Right kidney (tissue), 1 donor: ENCODE measurements around the gene PABPN1L.

ENCODE experiments used
- DNase-seq: peaks from one replicate; pipeline ENCODE4 v3.0.0-alpha.2; 2016

PABPN1L gene

DNA sequence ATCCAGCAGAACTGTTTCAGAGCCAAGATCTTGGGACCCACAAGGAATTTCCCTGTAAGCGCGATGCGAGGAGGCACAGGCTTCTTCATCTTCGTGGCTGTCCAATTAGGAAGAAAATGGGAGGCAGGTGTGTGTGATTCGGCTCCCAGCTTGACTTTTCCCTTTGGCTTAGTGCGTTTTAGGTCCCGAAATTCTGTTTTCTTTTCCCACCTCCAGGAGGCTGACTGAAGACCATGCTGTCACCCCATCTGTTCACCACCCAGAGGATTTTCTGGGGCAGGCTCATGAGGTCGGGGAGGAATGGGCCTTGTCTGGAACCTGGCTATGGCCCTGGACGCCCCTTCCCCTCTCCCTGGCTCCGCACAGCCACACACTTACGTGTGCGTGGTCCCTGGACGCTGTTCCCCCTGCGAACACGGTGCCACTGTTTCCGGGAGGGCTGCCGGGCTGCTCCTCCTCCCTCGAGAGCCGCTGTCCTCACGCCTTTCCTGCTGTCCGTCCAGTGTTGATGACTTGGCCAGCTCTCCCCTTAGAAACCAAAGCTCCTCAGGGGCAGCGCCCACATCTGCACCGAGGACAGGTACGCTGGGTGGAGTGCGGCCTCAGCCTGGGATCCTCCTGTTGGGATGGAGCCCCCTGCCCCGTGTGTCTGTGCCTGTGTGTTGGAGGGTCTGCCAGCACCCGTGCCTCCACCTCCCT, 2.7 kb upstream of the PABPN1L start:
- no peak for DNase-seq

DNA sequence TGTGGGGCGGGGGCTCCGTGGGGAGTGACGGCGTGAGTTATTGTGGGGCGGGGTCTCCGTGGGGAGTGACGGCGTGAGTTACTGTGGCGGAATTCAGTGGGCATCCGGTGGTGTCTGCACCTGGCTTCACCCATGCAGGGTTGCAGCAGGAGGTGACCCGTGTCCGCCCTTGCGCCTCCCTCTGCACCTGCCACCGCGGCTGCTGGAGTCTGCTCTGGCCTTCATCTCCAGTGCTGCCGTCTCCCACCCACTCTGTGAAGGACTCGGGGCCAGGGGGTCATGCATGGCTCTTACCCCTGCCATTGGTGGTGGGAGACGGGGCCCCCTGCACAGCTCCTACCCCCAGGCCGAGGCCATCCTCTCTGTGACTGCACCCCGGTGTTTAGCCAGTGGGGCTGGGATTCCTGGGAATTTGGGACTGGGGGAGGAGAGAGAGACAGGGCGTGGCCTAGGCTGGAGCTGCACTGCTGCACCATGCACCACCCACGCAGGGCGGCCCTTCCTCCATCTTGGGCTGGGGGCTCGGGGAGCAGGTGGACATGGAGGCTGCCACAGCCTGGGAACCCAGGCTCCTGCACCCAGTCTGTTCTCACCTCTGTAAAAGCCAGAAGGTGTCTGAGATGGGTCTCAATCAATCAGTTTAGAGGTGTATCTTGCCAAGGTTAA, 1.3 kb upstream of the PABPN1L start:
- DNase-seq, result no peak

DNA sequence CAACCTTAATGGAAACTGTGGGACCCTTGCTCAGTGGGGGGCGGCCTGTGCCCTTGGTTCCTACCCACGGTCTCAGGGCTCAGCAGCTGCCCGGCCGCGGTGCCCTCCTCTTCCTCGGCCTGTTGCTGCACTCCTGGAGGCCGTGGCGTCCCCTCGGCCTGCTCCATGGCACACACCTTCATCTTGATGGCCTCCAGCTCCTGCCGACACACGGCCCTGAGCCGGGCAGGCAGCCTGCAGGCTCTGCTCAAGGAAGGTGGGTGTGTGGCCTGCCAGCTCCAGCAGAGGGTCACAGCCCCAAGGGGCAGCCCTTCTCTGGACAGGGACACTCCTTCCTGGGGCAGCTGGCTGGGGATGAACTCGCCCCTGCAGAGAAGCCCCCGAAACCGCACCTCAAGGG, 718 bp downstream of the PABPN1L start:
- no peak for DNase-seq

DNA sequence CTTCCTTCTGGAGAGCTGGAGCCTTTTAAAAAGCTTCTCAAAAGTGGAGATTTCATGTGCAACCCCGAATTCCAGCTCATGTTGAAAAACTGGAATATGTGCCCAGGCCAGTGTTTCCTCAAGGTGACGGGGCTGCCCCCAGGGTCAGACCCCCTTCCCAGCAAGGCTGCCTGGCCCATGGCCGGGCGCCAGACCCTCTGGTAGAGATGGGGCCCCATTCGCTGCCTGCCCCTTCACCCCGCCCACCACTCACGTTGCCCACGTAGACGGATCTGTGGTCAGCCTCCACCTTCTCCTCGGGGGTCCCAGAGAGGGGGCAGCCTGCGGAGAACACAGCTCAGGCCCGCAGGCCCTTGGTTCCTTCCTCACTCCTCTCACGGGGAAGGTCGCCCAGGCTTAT, 1.1 kb downstream of the PABPN1L start:
- no peak for DNase-seq

DNA sequence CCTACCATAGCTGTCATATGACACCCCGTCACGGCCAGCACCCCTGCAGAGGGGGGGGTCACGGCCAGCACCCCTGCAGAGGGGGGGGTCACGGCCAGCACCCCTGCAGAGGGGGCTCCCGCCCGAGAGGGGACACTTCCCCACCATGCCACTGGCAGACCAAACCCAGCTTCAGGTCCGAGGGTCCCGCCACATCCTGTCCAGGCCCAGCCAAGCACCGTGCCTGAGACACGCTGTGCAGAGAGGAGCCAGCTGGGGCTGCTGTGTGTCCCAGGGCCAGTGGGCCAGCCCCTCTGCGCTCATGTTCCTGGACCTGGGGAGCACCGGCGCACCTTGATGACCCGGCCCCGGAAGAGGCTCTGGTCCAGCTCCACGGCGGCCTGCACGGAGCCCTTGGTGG, 1.9 kb downstream of the PABPN1L start:
- DNase-seq, result no peak

DNA sequence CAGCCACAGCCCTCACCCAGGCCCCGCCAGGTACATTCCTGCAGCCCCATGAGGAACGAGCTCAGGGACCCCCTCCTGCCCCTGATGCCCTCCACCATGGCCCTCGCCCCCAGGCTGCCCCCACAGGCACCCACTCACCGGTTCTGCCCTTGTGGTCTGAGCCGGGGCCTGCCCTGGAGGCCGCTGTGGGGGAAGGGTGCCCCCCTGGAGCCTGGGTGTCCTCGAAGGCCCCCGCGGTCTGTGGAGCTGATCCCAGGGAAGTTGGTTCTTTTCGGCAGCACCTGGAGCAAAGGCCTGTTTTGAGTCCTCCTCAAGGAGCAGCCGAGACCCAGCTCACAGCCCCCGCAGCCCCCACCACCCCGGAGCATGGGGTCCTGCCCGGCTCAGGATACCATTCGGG, 2.4 kb downstream of the PABPN1L start:
- no peak for DNase-seq

DNA sequence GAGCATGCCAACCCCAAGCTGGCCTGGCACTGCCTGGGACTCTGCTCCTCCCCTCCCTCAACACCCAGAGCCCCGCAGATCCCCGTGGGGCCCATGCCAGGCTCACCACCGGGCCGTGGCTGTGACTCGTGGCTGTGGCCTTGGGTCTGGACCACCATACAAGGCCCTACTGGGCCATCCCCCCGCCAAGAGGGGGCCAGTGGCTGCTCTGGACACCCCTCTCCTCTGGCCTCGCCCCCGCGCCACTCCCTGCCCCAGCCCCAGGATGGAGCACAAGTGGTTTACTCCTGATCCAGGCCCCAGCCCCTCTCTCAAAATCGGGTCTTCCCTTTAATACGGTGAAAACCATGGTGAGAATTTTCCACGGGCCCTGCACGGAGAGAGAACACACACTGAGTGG, 3.0 kb downstream of the PABPN1L start:
- no peak for DNase-seq

DNA sequence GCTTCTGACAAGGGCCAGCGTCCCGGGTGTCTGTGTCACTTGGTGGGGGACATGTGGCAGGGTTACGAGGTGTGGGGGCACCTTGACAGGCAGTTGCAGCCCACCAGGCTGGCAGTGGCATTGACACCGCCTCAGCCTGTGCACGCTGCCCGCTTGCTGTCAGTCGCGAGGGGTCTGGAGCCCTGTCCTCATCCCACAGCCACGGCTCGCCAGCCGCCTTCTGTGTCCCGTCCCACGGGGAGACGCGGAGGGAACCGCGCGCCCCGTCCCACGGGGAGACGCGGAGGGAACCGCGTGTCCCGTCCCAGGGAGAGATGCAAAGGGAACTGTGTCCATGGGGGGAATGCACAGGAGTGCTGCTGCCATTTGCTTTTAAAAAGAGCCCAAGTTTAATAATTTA, 3.5 kb downstream of the PABPN1L start:
- DNase-seq, result no peak

DNA sequence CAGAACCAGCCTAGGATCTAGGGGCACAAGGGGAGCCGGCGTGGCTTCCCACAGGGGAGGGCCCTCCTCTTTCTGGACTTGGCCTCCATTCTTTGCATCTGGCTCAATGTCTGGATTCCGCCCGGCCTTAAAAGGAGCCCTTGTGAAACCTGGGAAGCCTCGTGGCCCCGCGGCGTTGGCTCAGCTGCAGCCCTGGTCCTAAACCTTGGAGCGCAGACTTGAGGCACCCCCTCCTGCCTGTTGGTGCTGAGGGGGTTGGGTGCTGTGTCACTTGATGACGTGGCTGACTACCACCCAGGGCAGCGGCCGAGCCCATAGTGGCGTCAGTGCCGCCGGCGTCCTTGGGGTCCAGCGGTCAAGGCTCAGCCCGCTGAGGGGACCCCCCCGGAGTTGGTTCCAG, 5.1 kb downstream of the PABPN1L start:
- no peak for DNase-seq

DNA sequence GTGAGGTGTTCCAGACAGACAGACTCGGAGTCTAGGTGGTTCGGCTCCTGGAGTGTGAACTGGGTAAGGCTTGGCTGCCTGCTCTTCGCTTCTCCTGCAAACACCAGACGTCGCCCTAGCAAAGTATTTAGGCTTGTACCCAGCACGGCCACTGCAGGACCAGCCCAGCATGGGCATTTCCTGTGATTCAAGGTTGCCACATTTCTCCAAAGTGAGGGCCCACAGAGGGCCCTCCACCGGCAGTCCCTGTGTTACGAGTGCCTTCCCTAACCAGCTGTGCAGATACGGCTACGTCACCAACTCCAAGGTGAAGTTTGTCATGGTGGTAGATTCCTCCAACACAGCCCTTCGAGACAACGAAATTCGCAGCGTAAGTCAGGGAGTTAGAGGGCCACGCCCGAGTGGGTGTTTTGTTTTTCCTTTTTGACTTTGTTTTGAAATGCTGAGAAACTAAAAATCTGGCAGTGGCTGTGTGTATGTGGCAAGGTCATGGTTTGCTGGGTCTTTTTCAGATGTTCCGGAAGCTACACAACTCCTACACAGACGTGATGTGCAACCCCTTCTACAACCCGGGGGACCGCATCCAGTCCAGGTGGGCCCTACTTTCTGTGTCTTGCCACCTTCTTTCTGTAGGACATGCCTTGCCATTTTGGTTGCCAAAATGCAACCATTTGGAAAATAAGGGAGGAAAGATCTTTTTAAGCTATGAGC, 6.9 kb downstream of the PABPN1L start:
- no peak for DNase-seq

DNA sequence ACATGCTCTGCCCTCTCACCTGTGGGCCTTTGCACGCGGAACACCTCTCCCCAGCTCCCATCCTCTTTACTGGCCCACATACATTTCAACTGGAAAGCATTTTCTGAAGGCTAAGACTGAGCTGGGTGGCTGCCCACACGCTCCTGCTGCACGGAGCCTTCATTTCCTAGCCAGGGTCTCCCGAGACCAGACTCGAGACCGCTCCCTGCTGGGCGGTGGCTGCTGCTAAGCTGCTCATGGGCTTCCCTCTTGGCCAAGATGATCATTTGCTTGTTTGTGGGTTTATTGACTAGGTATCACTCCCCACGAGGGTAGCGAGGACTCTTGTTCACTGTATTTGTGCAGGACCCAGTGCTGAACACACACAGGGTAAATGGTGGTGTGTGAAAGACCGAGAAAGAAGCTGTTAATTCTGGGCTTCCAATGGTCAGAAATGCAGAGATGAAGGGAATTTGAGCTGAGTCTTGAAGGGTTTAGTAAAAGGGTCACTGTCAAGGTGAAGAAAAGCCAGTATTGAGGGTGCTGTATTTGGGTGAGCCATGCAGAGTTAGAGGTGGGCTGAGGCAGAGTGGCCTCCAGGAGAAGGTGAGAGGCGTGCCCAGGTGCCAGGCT, 8.6 kb downstream of the PABPN1L start:
- DNase-seq, result no peak

DNA sequence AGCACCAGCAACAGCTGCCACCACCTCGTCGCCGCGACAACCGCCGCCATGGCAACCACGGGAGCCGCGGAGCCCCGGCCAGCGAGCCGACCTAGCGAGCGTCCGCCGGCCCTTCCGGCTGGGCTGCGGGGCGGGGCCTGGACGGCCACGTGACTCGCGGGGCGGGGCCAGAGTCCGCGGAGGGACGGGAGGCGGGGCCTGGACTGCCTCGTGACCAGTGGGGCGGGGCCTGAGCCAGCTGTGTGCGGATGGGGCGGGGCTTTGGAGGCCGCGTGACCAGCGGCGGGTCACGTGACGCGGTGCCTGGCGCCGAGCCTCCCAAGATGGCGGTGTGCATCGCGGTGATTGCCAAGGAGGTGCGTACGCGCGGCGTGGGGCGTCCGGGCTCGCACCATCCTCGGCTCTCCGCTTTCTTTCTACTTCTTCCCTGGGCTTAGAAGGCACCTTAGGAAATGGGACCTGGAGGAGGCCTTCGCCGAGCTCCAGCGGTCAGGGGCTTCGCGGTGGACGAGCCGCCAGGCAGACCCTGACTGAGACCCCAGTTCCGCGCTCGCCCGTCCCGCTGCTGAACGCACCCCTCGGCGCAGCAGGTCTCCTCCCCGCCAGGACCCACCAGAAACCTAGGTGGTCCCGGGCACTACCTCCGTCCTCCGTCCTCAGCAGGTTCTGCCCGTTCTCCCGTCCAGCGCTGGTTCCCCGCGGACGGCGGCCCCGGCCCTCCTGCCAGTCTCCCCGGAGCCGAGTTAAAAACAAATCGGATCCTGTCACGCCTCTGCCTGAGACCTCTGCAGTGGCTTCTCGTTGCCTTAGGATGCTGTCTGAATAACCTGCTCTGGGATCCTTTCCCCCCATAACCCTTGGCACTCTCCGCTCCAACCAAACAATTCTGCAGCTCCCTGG, 9.4 kb downstream of the PABPN1L start, which contains the start of the genes GALNS and TRAPPC2L:
TSS of gene GALNS (minus strand) at position 120 of the 900 bp plus-strand sequence. CDS start at position 50, 70 bp downstream.
TSS of gene TRAPPC2L (plus strand) at position 300 of the 900 bp plus-strand sequence. CDS start at position 324, 24 bp downstream.
- peak; percentile 96 for DNase-seq

DNA sequence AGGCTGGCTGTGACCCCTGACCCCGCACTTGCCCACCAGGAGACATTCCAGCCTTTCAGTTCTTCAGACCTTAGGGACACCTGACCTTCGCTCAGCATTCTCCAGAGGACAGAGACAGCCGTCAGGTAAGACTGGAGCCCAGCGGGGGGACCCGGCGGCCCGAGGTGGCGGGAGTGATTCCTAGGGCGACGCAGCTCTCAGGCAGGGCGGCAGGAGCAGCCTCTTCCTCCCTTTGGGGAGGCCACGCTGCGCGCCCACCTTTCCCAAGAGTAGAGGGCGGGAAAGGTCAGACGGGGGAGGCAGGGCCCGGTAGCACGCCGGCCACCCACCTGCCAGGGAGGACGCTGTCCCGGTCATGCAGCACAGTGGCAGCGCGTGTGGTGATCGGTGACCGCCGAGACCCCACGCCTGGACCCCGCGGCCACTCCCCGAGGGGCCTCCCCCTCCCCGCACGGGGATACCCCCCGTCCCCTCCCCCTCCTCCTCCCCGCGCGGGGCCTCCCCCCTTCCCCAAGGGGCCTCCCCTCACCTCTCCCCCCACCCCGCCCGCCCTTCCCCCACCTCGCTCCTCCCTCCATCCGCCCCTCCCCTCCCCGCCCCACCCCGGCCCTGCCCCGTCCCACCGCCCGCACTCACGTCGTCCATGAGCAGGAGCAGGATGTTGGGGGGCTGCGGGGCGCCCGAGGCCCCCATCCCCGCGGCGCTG, 10.2 kb downstream of the PABPN1L start:
- DNase-seq, result peak; percentile 45

DNA sequence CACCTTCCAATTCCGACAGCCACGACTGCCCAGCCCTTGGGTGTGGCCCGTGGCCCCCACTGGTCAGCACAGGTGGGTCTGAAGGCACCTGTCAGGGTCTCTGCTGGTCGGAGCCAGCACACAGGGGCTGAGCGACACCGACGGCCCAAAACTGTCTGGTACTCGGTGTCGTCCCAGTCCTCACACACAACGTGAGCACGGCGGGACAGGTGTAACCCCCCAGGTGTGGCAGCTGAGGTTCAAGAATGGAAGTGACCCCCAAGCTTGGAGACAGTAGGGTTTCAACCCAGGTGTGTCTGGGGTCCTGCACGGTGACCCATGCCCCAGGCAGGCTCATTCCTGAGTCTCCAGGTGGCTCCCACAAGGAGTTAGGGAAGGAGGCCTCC, 10.7 kb downstream of the PABPN1L start:
- DNase-seq, result no peak

DNA sequence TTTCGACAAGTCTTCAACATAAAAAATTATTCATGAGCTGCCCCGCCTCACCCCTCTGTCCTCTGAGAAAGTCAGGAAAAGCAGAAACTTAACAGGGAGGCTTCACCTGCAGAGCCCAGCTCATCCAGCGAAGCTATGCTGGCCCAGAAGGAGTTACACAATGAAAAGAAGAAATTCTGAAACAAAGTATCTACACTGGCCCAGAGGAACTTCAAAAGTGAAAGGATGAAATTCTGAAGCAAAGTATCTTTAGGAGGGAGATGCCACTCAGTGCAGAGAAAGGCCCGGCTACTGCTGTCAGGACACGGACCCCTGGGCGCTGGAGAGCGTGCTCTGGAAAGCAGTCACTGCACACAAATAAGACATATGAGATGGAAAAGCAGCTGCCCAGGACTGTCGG, 11.3 kb downstream of the PABPN1L start:
- no peak for DNase-seq

DNA sequence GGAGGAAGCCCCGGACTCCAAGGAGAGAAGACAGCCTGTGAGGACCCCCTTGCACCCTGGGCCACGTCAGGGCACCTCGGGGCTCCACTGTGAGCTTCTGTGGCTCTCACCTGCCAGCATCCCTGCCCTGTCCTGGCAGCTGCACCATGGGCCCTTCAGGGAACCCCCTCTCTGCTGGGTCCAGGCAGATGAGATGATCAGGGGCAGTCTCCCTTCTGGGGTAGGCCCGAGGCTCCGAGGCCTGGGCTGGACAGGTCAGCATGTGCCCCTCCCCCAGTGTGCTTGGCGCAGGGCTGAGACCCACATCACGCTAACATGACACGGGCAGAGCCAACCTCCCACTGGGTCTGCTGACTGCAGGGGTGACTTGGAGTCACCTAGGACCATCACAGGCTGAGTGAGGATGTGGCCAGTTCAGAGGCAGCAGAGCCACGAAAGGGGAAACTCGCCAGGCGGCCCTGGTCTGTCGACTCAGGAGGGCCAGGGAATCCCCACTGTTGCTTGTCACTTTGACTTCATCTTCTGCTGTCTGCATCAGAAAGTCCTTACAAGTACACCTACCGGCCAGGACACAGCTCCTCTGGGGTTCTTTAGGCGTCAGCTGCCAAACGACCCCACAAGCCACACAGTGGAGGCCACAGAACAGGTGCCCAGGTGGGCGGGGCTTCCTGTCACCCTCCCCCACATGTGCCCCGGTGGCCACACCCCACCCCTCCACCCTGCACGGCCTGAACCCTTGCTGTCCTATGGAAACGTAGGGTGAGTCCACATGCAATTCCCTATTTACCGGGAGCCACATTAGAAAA, 12.0 kb downstream of the PABPN1L start:
- DNase-seq, result no peak

DNA sequence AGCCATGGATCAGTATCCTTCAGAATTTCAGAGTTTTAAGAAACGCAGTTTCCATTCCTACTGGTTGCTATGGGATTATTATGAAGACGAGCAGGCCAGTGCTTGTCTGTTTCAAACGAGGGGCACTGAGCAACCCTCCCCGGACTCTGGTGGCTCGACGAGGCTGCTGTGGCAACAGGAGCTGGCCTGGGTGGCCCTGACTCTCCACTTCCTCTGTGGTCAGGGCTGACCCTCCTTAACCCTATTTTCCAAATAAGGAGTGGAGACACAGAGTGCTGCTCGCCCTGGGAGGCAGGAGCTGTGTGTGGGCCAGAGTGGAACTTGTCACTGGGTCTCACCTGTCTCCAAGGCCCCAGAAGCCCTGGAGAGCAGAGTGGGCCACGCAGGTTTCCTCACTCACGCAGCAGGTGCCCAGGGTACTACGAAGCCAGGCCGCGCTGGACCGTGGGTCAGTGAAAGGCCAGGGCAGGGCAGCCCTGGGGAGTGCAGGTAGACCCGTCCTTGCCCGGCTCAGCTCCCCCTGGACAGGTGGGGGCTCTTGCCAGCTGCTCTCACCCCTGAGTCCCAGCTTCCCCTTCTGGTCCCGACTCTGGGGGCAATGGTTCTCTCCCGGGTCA, 13.0 kb downstream of the PABPN1L start:
- no peak for DNase-seq

DNA sequence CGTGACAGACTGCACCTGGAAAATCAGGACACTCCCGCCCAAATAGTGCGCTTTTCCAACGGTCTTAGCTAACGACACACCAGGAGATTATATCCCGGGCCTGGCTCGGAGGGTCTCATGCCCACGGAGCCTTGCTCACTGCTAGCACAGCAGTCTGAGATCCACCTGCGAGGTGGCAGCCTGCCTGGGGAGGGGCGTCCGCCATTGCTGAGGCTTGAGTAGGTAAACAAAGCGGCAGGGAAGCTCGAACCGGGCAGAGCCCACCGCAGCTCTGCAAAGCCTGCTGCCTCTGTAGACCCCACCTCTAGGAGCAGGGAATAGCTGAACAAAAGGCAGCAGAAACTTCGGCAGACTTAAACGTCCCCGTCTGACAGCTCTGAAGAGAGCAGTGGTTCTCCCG, 14.8 kb downstream of the PABPN1L start:
- no peak for DNase-seq

DNA sequence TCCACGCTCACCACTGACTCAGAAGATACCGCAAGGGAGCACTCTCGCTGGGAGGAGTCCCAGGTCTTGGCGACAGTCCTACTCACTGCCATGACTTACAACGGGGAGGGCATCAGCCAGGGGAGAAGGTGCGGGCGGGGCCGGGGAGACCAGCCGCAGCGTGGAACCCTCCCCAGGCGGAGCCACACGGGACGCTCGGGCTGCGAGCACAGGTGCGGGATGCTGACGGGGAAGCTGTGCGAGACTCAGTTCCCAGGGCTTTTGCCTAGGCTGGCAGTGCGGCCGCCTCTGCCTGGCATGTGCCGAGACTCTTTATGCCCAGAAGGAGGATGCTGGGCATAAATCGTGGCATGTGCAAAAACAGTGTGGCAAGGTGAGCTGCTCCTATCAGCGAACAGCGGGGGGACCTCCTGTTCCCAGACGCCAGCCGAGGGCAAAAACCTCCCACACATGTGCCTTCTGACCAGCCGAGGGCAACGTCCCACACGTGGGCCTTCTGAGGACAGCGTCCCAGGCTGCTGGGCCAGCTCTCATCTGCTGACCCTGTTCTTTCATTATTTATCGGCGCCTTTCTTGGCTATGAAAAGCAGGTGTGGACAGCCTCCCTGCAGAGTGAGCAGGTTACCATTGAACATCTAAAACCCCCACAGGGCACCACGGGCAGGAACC, 15.8 kb downstream of the PABPN1L start:
- no peak for DNase-seq
